T-cell (primary cell): ENCODE data around the gene ACP5. TPM values are rescaled to one million over a fixed set of nuclear protein-coding genes. Genes with fewer than 3 reads are reported as not detected.
"Not testable (repeated sequence)": the region's sequence is repeated elsewhere in the genome, so short reads cannot be mapped to it uniquely, and the experiment has no call there.

Experiments used
- ATAC-seq, 4 experiments: fragments of 200-7000 bp in 3 of 4; fragments of 150-1000 bp in 1 of 4; cut with Tn5 transposase; replicated peaks in 1 of 4; 1 replicate in 3 of 4; 2 replicates in 1 of 4; pipeline ENCODE4 v1.10.0; 2021; ENCODE audit warnings: moderate library complexity in 3 of 4, mild to moderate bottlenecking in 2 of 4, moderate number of reproducible peaks in 1 of 4
- CTCF ChIA-PET, 2 donors: fragments of 300-600 bp; sonication (Branson Sonifier 250); formaldehyde crosslinking; loops; one replicate each; lab custom pipeline; 2022; ENCODE audit warnings: antibody characterized with exemption in 2 of 2; lab: Charles Lee
- POLR2A ChIA-PET, 2 donors: fragments of 300-600 bp; sonication (Branson Sonifier 250); formaldehyde crosslinking; loops; one replicate each; lab custom pipeline; 2022; ENCODE audit warnings: antibody characterized with exemption in 2 of 2; lab: Charles Lee
- DNase-seq, 35 experiments: peaks; one replicate each; pipeline versions ENCODE4 v3.0.0 to v3.0.0-alpha.2; 2013 to 2023
- H3K27ac ChIP-seq: one replicate; pipeline ENCODE4 v1.5.1; 2013; ENCODE audit warnings: low read length
- H3K27me3 ChIP-seq, 2 experiments: replicated peaks in 1 of 2; 1 replicate in 1 of 2; 2 replicates in 1 of 2; pipeline versions ENCODE4 v1.6.1 to v1.7.0; 2013; ENCODE audit warnings: low read length in 1 of 2, mixed read lengths in 1 of 2; ENCODE audit not compliant: control insufficient read depth in 2 of 2, insufficient read depth in 2 of 2; ENCODE audit errors: extremely low read depth in 1 of 2
- H3K36me3 ChIP-seq, 2 donors: 1 replicate in 1 of 2; 2 replicates in 1 of 2; pipeline versions ENCODE4 v1.6.1 to v1.7.0; 2013; ENCODE audit warnings: low read length in 1 of 2; ENCODE audit not compliant: control insufficient read depth in 2 of 2, insufficient read depth in 1 of 2; ENCODE audit errors: extremely low read depth in 1 of 2
- H3K4me1 ChIP-seq, 2 experiments: 1 replicate in 1 of 2; 2 replicates in 1 of 2; pipeline versions ENCODE4 v1.6.1 to v1.7.0; 2013; ENCODE audit warnings: low read length in 2 of 2, mixed read lengths in 1 of 2; ENCODE audit not compliant: insufficient read depth in 2 of 2, control insufficient read depth in 1 of 2; ENCODE audit errors: extremely low read depth in 1 of 2
- H3K4me3 ChIP-seq, 2 donors: 1 replicate in 1 of 2; 2 replicates in 1 of 2; pipeline versions ENCODE4 v1.5.1 to v1.7.0; 2013; ENCODE audit warnings: mild to moderate bottlenecking in 2 of 2, low read length in 1 of 2, moderate library complexity in 1 of 2; ENCODE audit not compliant: control insufficient read depth in 1 of 2; ENCODE audit errors: extremely low read depth in 1 of 2
- H3K9me3 ChIP-seq: 2 replicates; pipeline ENCODE4 v1.7.0; 2013
- H3K27ac Mint-ChIP-seq, 2 donors: one replicate each; pipeline ENCODE4 v1.8.0; 2020 to 2021; ENCODE audit warnings: mild to moderate bottlenecking in 2 of 2, mixed read lengths in 2 of 2
- H3K27me3 Mint-ChIP-seq, 2 donors: one replicate each; pipeline ENCODE4 v1.8.0; 2021 to 2022; ENCODE audit warnings: mixed read lengths in 2 of 2
- H3K36me3 Mint-ChIP-seq: one replicate; pipeline ENCODE4 v1.8.0; 2021; ENCODE audit warnings: mixed read lengths
- H3K4me1 Mint-ChIP-seq, 3 donors: one replicate each; pipeline ENCODE4 v1.8.0; 2020 to 2022; ENCODE audit warnings: mixed read lengths in 3 of 3, mild to moderate bottlenecking in 1 of 3
- H3K4me3 Mint-ChIP-seq, 3 donors: one replicate each; pipeline ENCODE4 v1.8.0; 2020 to 2022; ENCODE audit warnings: mild to moderate bottlenecking in 3 of 3, mixed read lengths in 3 of 3, moderate library complexity in 3 of 3
- H3K9me3 Mint-ChIP-seq, 3 donors: one replicate each; pipeline ENCODE4 v1.8.0; 2020 to 2022; ENCODE audit warnings: mixed read lengths in 3 of 3
- WGBS: methylation state at CpG from one replicate; pipeline ENCODE4 v1.1.5; 2013; ENCODE audit warnings: missing lambda C conversion rate; ENCODE audit not compliant: insufficient coverage; 5-methylcytosine and 5-hydroxymethylcytosine counted together
- total RNA-seq, 35 experiments: library from RNA in 6 of 35; stranded (reverse) in 6 of 35; fragments of 120-200 nt in 1 of 35; gene quantifications; one replicate each; pipeline versions ENCODE4 v1.2.1 to v1.2.4 and lab custom pipeline; 2013 to 2026

The ACP5 gene
- total RNA-seq, 5 donors from 2014 or later (not counting 1 experiment from before 2014, with no cell fraction given) = 16.2 to 29.8 (median 18.6) TPM

DNA sequence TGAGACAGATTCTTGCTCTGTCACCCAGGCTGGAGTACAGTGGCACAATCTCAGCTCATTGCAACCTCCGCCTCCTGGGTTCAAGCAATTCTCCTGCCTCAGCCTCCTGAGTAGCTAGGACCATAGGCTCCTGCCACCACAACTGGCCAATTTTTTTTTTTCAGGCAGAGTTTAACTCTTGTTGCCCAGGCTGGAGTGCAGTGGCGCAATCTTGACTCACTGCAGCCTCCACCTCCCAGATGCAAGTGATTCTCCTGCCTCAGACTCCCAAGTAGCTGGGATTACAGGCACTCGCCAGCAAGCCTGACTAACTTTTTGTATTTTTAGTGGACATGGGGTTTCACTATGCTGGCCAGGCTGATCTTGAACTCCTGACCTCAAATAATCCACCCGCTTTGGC is 3.7 kb downstream of the ACP5 start:
- peaks cover 9 to 16% of the 10 kb centered on the region in 2 donors for H3K36me3 ChIP-seq
- H3K27ac Mint-ChIP-seq, H3K36me3 Mint-ChIP-seq, DNase-seq, H3K27me3 ChIP-seq, H3K4me3 ChIP-seq, H3K27me3 Mint-ChIP-seq, ATAC-seq, H3K9me3 Mint-ChIP-seq, H3K9me3 ChIP-seq, H3K4me3 Mint-ChIP-seq, CTCF ChIA-PET, H3K4me1 Mint-ChIP-seq, POLR2A ChIA-PET, H3K27ac ChIP-seq: not testable (repeated sequence)
- WGBS = 70% methylated on average over 2 of the region's 4 CpGs
- H3K4me1 ChIP-seq = peaks cover 5 to 15% of the 10 kb centered on the region in 2 experiments

DNA sequence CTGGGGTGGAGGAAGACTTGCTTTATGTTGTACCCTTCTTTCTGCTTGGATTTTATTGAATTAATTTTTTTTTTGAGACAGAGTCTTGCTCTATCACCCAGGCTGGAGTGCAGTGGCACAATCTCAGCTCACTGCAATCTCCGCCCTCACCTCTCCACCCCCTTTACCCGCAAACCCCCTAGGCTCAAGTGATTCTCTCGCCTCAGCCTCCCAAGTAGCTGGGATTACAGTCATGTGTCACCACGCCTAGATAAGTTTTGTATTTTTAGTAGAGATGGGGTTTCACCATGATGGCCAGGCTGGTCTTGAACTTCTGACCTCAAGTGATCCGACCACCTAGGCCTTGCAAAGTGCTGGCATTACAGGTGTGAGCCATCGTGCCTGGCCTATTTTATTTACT is 4.1 kb downstream of the ACP5 start:
- DNase-seq, H3K9me3 Mint-ChIP-seq, ATAC-seq, H3K4me3 Mint-ChIP-seq, H3K9me3 ChIP-seq, H3K4me3 ChIP-seq, POLR2A ChIA-PET, H3K27me3 Mint-ChIP-seq, H3K27ac ChIP-seq, H3K4me1 Mint-ChIP-seq, H3K36me3 Mint-ChIP-seq, H3K27me3 ChIP-seq, H3K27ac Mint-ChIP-seq: not testable (repeated sequence)
- peaks cover 9 to 16% of the 10 kb centered on the region in 2 donors for H3K36me3 ChIP-seq
- peaks cover 5 to 11% of the 10 kb centered on the region in 2 experiments for H3K4me1 ChIP-seq
- CTCF ChIA-PET = interaction anchor here in 1 of 2 donors (0.7 kb wide), 1 partner anchor 115 kb away, joined by 3 read pairs; no protein-coding TSS in a partner anchor
- WGBS = 83% methylated on average over 1 of the region's 6 CpGs

DNA sequence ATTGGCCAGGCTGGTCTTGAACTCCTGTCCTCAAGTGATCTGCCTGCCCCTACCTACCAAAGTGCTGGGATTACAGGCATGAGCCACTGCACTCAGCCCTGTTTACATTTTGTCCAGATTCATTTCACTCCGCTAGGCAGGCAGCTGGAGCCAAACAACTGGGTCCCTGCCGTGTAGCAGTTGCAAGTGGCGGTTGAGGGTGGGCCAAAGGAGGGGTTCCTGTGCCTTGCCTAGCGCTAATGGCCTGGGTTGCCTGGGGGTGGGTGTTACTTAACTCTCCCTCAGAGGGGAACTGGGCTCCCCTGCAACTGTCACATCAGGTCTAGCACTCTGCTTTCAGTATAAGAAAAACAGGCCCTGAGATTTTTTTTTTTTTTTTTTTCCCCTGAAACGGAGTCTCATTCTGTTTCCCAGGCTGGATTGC is 7.4 kb downstream of the ACP5 start:
- CTCF ChIA-PET = no interaction called here

DNA sequence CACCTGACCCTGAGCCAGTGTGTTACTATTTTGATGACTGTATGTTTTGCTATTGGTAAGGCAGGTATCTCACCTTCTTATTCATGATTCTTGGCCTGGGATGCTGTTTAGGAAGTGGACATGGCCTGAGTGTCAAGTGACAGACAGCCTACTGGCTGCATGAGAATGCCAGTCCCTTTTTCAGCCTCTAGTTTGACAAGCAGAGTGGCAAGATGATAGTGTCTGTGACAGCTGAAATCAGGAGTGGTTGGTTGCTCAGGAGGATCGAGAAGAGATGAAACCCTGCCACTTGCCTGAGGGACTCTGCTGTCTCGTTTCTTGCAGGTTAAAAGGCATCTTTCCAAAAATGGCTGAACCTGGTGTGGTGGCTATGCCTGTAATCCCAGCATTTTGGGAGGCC is 11.3 kb downstream of the ACP5 start:
- H3K4me1 Mint-ChIP-seq = peaks cover 0 to 8% (median 2%) of the 10 kb centered on the region in 3 donors
- 78% methylated on average over 2 of the region's 2 CpGs for WGBS
- POLR2A ChIA-PET = no interaction called here
- Histone ChIP-seq H3K9me3 (no peaks in the 10 kb centered on the region), H3K27me3 (no peaks in the 10 kb centered on the region), H3K4me3 (no peak overlapping the region), H3K36me3 (peaks cover 0 to 5% of the 10 kb centered on the region in 2 donors), H3K27ac (no peak overlapping the region), H3K4me1 (peaks cover 0 to 2% of the 10 kb centered on the region in 2 experiments)
- H3K36me3 Mint-ChIP-seq = peaks cover 3% of the 10 kb centered on the region
- no peaks in the 10 kb centered on the region for H3K27me3 Mint-ChIP-seq
- no peak overlapping the region for H3K27ac Mint-ChIP-seq
- H3K9me3 Mint-ChIP-seq = no peaks in the 10 kb centered on the region
- CTCF ChIA-PET = interaction anchor here in 1 of 2 donors (0.6 kb wide), 1 partner anchor 134 kb away, joined by 4 read pairs; no protein-coding TSS in a partner anchor
- ATAC-seq (no peak), DNase-seq (no peak)
- no peak overlapping the region for H3K4me3 Mint-ChIP-seq

More for the DNA sequence above, 7.4 kb downstream of the ACP5 start:
- Histone ChIP-seq H3K27me3 (no peaks in the 10 kb centered on the region), H3K4me1 (peaks cover 0 to 2% of the 10 kb centered on the region in 2 experiments), H3K27ac (no peak overlapping the region), H3K4me3 (no peak overlapping the region), H3K9me3 (no peaks in the 10 kb centered on the region), H3K36me3 (peaks cover 3 to 10% of the 10 kb centered on the region in 2 donors)
- Mint-ChIP-seq H3K36me3 (peaks cover 3% of the 10 kb centered on the region), H3K4me3 (no peak overlapping the region), H3K27ac (no peak overlapping the region), H3K27me3 (no peaks in the 10 kb centered on the region), H3K4me1 (peaks cover 0 to 5% (median 0%) of the 10 kb centered on the region in 3 donors), H3K9me3 (no peaks in the 10 kb centered on the region)
- 80% methylated on average over 2 of the region's 5 CpGs for WGBS
- ATAC-seq (no peak), DNase-seq (no peak)
- POLR2A ChIA-PET = no interaction called here

DNA sequence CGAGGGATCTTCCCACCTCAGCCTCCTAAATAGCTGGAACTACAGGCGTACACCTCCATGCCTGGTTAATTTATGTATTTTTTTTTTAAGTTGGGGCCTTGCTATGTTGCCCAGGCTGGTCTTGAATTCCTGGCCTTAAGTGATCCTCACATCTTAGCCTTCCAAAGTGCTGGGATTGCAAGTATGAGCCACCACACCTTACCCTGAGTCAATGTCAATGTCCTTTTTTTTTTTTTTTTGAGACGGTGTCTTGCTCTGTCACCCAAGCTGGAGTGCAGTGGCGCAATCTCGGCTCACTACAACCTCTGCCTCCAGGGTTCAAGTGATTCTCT is 11.8 kb downstream of the ACP5 start:
- H3K9me3 ChIP-seq, H3K4me3 Mint-ChIP-seq, H3K4me3 ChIP-seq, DNase-seq, H3K4me1 ChIP-seq, H3K27me3 ChIP-seq, H3K36me3 ChIP-seq, H3K27me3 Mint-ChIP-seq, H3K27ac ChIP-seq, ATAC-seq, POLR2A ChIA-PET, H3K36me3 Mint-ChIP-seq, H3K9me3 Mint-ChIP-seq, H3K27ac Mint-ChIP-seq: not testable (repeated sequence)
- H3K4me1 Mint-ChIP-seq = peaks cover under 1 to 11% (median 5%) of the 10 kb centered on the region in 3 donors
- WGBS = no CpG with 5 or more reads among the region's 5 CpGs
- CTCF ChIA-PET = interaction anchor here in 1 of 2 donors (0.6 kb wide), 1 partner anchor 134 kb away, joined by 4 read pairs; no protein-coding TSS in a partner anchor

DNA sequence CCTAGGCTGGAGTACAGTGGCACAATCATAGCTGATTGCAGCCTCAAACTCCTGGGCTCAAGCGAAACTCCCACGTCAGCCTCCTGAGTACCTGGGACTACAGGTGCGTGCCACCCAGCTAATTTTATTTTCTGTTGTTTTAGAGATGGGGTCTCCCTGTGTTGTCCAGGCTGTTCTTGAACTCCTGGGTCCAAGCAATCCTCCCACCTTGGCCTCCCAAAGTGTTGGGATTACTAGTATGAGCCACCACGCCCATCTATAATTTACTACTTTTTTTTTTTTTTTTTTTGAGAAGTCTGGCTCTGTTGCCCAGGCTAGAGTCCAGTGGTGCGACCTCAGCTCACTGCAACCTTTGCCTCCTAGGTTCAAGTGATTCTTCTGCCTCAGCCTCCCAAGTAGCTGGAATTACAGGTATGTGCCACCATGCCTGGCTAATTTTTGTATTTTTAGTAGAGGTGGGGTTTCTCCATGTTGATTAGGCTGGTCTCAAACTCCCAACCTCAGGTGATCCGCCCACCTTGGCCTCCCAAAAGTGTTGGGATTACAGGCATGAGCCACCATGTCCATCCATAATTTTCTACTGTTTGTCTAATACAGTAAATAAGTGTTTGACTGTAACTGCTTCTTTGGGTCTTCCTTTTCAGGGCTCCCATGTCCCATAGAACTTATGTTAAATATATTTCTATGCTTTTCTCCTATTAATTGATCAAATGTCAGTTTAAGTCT is 13.2 kb downstream of the ACP5 start:
- H3K4me3 Mint-ChIP-seq, CTCF ChIA-PET, H3K9me3 ChIP-seq, H3K27me3 Mint-ChIP-seq, H3K36me3 ChIP-seq, ATAC-seq, H3K27me3 ChIP-seq, H3K27ac Mint-ChIP-seq, H3K27ac ChIP-seq, DNase-seq, H3K36me3 Mint-ChIP-seq, H3K4me3 ChIP-seq, H3K9me3 Mint-ChIP-seq: not testable (repeated sequence)
- H3K4me1 Mint-ChIP-seq = peaks cover 10 to 19% (median 14%) of the 10 kb centered on the region in 3 donors
- WGBS = 100% methylated on average over 1 of the region's 6 CpGs
- H3K4me1 ChIP-seq = peaks cover 2 to 14% of the 10 kb centered on the region in 2 experiments
- POLR2A ChIA-PET = interaction anchor here (0.5 to 1.1 kb wide), 3 partner anchors 11 to 141 kb away, joined by 3 to 4 read pairs (median 4); no protein-coding TSS in a partner anchor
